GM23248 (cell line): ENCODE data around the gene IRF4. TPM values are rescaled to one million over a fixed set of nuclear protein-coding genes. Genes with fewer than 3 reads are reported as not detected.

Source experiments
- DNase-seq: peaks from one replicate; pipeline ENCODE4 v3.0.0-alpha.2; 2015
- H2AFZ ChIP-seq: fragments of 200-600 bp; sonication (generic); 2 replicates; pipeline ENCODE4 v1.6.1; 2016; ENCODE audit warnings: antibody characterized with exemption
- H3F3A ChIP-seq: fragments of 200-600 bp; sonication (generic); 2 replicates; pipeline ENCODE4 v1.6.1; 2016; ENCODE audit warnings: mild to moderate bottlenecking, antibody characterized with exemption, mixed run types; ENCODE audit not compliant: insufficient read depth
- H3K27ac ChIP-seq: fragments of 200-600 bp; sonication (generic); 2 replicates; pipeline ENCODE4 v1.5.1; 2016; ENCODE audit warnings: mild to moderate bottlenecking
- H3K27me3 ChIP-seq: fragments of 200-600 bp; sonication (generic); replicated peaks from 2 replicates; pipeline ENCODE4 v1.6.1; 2016; ENCODE audit warnings: mild to moderate bottlenecking; ENCODE audit not compliant: insufficient read depth
- H3K36me3 ChIP-seq: fragments of 200-600 bp; sonication (generic); 2 replicates; pipeline ENCODE4 v1.6.1; 2016; ENCODE audit warnings: low read depth, mild to moderate bottlenecking
- H3K4me1 ChIP-seq: fragments of 200-600 bp; sonication (generic); 2 replicates; pipeline ENCODE4 v1.6.1; 2016; ENCODE audit warnings: mild to moderate bottlenecking; ENCODE audit not compliant: insufficient read depth
- H3K4me2 ChIP-seq: fragments of 200-600 bp; sonication (generic); one replicate; pipeline ENCODE4 v1.6.1; 2016; ENCODE audit warnings: mild to moderate bottlenecking; ENCODE audit not compliant: unreplicated experiment
- H3K4me3 ChIP-seq: fragments of 200-600 bp; sonication (generic); 2 replicates; pipeline ENCODE4 v1.5.1; 2016; ENCODE audit warnings: mild to moderate bottlenecking
- H3K79me2 ChIP-seq: fragments of 200-600 bp; sonication (generic); 2 replicates; pipeline ENCODE4 v1.6.1; 2016; ENCODE audit warnings: mild to moderate bottlenecking; ENCODE audit not compliant: insufficient read depth
- H3K9ac ChIP-seq: fragments of 200-600 bp; sonication (generic); 2 replicates; pipeline ENCODE4 v1.6.1; 2016; ENCODE audit warnings: mild to moderate bottlenecking
- H3K9me2 ChIP-seq: fragments of 200-600 bp; sonication (generic); 2 replicates; pipeline ENCODE4 v1.6.1; 2016; ENCODE audit warnings: mixed run types, mild to moderate bottlenecking, moderate library complexity; ENCODE audit not compliant: insufficient read depth
- H3K9me3 ChIP-seq: fragments of 200-600 bp; sonication (generic); one replicate; pipeline ENCODE4 v1.6.1; 2017; ENCODE audit warnings: low read depth
- H4K20me1 ChIP-seq: fragments of 200-600 bp; sonication (generic); 2 replicates; pipeline ENCODE4 v1.6.0; 2016; ENCODE audit not compliant: insufficient read depth
- EZH2 ChIP-seq: fragments of 200-600 bp; sonication (generic); IDR thresholded peaks from 2 replicates; pipeline ENCODE4 v1.6.1; 2018; ENCODE audit warnings: antibody characterized with exemption, mild to moderate bottlenecking; ENCODE audit not compliant: insufficient read depth, poor library complexity, severe bottlenecking
- EZH2phosphoT487 ChIP-seq: fragments of 200-600 bp; sonication (generic); IDR thresholded peaks from 2 replicates; pipeline ENCODE4 v1.6.1; 2018; ENCODE audit warnings: antibody characterized with exemption, moderate library complexity, mild to moderate bottlenecking, low read depth; ENCODE audit not compliant: insufficient read depth
- WGBS, 2 experiments: methylation state at CpG; one replicate each; pipeline ENCODE4 v1.1.6; 2015 to 2017; ENCODE audit warnings: low lambda C conversion rate in 2 of 2, low coverage in 1 of 2; ENCODE audit errors: missing lambda C conversion rate in 2 of 2; 5-methylcytosine and 5-hydroxymethylcytosine counted together
- in situ Hi-C: fragments of 300-500 bp; cut with MboI; formaldehyde crosslinking; loops from 2 replicates; pipeline ENCODE4 v1.15.0; 2020
- polyA plus RNA-seq: library from polyadenylated mRNA; unstranded; fragments of >200 nt; fragmentation: Nextera tagmentation; extraction: Ambion mirVana; gene quantifications from 2 replicates; pipeline ENCODE4 v1.2.1, GENCODE V29; 2016
- total RNA-seq: library from RNA; depleted of rRNA; stranded (reverse); fragments of >200 nt; shearing (Covaris generic); gene quantifications from 2 replicates; pipeline ENCODE4 v1.2.3, GENCODE V29; 2014

Gene IRF4
- total and polyA plus RNA-seq, 2 experiments from 2014 or later: 0.23 TPM; not detected in 1

DNA sequence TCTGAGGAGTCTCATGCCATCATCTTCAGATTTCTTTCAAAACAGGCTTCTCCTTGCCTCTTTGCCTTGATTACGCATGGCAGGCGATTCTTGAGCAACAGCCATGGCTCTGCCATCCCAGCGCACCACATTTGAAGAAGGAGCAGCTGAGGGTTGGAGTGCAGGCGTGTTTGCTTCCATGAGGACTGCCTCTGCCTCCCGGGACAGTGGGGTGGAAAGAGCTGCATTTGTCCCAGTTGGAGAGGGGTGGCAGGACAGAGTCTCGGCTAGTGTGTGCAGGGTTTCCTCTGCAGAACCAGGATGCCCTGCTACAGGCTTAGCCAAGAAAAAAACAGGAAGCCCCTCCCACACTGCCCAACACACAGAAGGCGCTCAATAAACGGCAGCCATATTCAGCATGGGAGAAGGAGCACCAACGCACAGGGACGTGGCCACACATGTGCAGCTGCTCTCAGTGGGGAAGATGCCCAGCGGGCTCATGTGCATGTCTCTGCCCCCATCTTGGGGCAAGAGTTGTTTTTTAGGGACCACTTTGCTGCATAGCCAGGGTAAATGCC, 36.6 kb downstream of the IRF4 start:
- H2AFZ ChIP-seq: no peak overlapping the region
- H3K9ac ChIP-seq: no peak overlapping the region
- H4K20me1 ChIP-seq: no peaks in the 10 kb centered on the region
- no peaks in the 10 kb centered on the region for H3K9me2 ChIP-seq
- no peak overlapping the region for H3K4me3 ChIP-seq
- no peaks in the 10 kb centered on the region for H3K9me3 ChIP-seq
- peaks cover 48% of the 10 kb centered on the region for H3K27me3 ChIP-seq
- no peak for TF ChIP-seq EZH2phosphoT487
- no peak for TF ChIP-seq EZH2
- in situ Hi-C loops: no loop called here
- 57 to 62% methylated on average over 11 of the region's 11 CpGs for WGBS, 2 experiments
- no peak overlapping the region for H3K4me2 ChIP-seq
- no peak overlapping the region for H3K27ac ChIP-seq
- H3K36me3 ChIP-seq: no peaks in the 10 kb centered on the region
- H3K79me2 ChIP-seq: no peaks in the 10 kb centered on the region
- H3K4me1 ChIP-seq: peaks cover 4% of the 10 kb centered on the region
- no peak for DNase-seq
- peaks cover 2% of the 10 kb centered on the region; the same call in 1 of the 2 replicates for H3F3A ChIP-seq

DNA sequence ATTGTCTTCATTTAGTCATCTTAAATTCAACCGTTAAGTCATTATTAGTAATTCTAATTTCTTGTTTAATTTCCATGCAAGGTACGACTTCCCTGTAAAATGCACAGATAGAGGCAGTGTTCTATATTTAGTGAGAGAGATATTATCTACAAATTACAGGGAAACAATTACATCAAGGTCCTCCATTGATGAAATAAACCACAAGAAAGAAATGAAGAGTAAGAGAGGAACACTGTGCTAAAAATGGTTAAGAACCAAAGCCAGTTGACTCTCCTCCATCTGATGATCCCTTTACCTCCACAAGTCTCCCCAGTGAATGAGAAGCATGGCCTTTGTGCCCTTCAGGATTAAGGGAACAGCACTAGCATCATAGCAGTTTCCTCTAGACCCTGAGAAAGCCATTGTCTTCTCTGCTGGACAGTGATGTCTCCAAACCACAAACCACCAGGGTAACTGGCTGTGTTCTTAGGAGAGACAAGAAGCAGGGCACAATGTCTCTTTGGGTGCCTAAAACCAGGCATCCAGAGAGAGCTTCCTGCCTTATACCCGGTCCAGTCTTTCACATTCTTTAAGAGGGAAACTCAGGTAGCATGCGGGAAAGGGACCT, 38.1 kb downstream of the IRF4 start:
- Histone ChIP-seq H3K4me2 (no peak overlapping the region), H3K4me3 (no peak overlapping the region), H3K27me3 (peaks cover 56% of the 10 kb centered on the region), H3K79me2 (no peaks in the 10 kb centered on the region), H3K9ac (no peak overlapping the region), H3K4me1 (no peaks in the 10 kb centered on the region), H3K27ac (no peak overlapping the region), H4K20me1 (no peaks in the 10 kb centered on the region), H3F3A (no peaks in the 10 kb centered on the region), H3K36me3 (no peaks in the 10 kb centered on the region), H3K9me2 (no peaks in the 10 kb centered on the region), H3K9me3 (no peaks in the 10 kb centered on the region), H2AFZ (no peak overlapping the region)
- WGBS, 2 experiments: 60 to 62% methylated on average over 4 of the region's 4 CpGs
- DNase-seq: no peak
- in situ Hi-C loops: no loop called here
- TF ChIP-seq EZH2phosphoT487 (no peak), EZH2 (no peak)

GRCh38 chr6:431504-431903, 40.0 kb downstream of the IRF4 start:
- Histone ChIP-seq H3K4me1 (peaks cover 5% of the 10 kb centered on the region), H3K27me3 (peaks cover 60% of the 10 kb centered on the region), H3K9me2 (no peaks in the 10 kb centered on the region), H3K9ac (no peak overlapping the region), H3K4me3 (no peak overlapping the region), H3K79me2 (no peaks in the 10 kb centered on the region), H3K4me2 (no peak overlapping the region), H4K20me1 (no peaks in the 10 kb centered on the region), H2AFZ (no peak overlapping the region), H3K9me3 (no peaks in the 10 kb centered on the region), H3K36me3 (no peaks in the 10 kb centered on the region), H3F3A (peaks cover 5% of the 10 kb centered on the region; the same call in 1 of the 2 replicates), H3K27ac (no peak overlapping the region)
- in situ Hi-C loops: no loop called here
- no peak for TF ChIP-seq EZH2phosphoT487
- TF ChIP-seq EZH2: no peak
- no peak for DNase-seq
- 73% methylated on average over 10 of the region's 10 CpGs for WGBS, 2 experiments

DNA sequence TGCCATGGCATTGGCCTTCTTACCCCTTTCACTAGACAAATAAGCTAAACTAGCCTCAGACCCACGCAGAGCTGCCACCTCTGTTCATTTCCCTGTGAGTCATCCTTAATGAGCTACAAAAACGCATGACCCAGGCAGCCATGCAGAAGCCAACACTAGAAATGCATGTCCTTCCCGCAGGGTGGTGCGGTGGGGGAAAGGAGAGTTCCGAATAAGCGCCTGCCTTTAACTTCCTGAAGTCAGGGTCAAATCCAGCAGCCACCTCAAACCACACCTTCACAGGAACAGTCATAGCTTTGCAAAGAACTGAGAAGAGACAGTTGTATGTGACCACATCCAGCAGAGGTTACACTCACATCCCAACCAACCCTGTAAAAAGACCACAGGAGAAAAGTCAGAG, 40.4 kb downstream of the IRF4 start:
- H3K36me3 ChIP-seq: no peaks in the 10 kb centered on the region
- no peaks in the 10 kb centered on the region for H3K9me3 ChIP-seq
- no peak for TF ChIP-seq EZH2phosphoT487
- no peak for TF ChIP-seq EZH2
- H3F3A ChIP-seq: peaks cover 9% of the 10 kb centered on the region
- no peak overlapping the region for H3K4me3 ChIP-seq
- no peaks in the 10 kb centered on the region for H4K20me1 ChIP-seq
- 68 to 73% methylated on average over 6 of the region's 6 CpGs for WGBS, 2 experiments
- no peak overlapping the region for H3K27ac ChIP-seq
- no peak overlapping the region for H3K9ac ChIP-seq
- H3K4me1 ChIP-seq: peaks cover 10% of the 10 kb centered on the region
- in situ Hi-C loops: no loop called here
- H3K79me2 ChIP-seq: no peaks in the 10 kb centered on the region
- H3K27me3 ChIP-seq: peaks cover 60% of the 10 kb centered on the region
- no peaks in the 10 kb centered on the region for H3K9me2 ChIP-seq
- H2AFZ ChIP-seq: no peak overlapping the region
- DNase-seq: no peak
- H3K4me2 ChIP-seq: no peak overlapping the region
